ENCODE results near the gene LTBP4. TPM values are rescaled to one million over a fixed set of nuclear protein-coding genes. Genes with fewer than 3 reads are reported as not detected.
A peak's percentile ranks its signal among the peaks of the same experiment; 100 is the strongest.

Gene LTBP4
- total RNA-seq, 2 experiments from 2014 or later = 178 to 182 TPM

DNA sequence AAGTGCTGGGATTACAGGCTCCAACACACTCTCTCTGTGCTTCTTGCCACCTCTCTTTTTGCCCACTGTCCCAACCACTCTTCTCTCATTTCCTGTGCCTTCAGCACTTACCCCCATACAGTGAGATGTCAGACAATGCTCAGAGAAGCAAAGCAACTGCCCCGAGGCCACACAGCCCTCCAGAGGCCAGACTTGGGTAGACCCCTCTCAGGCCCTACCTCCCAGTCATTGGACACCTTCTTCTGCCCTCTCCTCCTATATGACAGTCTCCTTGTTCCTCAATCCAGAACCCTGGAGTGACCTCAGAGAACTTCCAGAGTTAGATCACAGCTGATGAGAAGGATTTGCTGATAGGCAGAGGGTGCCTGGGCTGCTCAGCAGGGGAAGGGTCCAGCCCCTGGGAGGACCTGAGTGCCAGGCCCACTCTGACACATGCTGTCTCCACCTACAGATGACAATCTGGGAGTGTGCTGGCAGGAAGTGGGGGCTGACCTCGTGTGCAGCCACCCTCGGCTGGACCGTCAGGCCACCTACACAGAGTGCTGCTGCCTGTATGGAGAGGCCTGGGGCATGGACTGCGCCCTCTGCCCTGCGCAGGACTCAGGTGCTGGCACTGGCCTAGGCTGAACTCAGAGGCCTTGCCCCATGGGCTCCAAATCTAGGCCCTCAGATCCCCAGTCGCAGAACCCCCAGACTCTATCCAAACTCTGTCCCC lies 24.4 kb downstream of the LTBP4 start:
- Mint-ChIP-seq H3K4me3 (no peak overlapping the region), H3K27me3 (no peaks in the 10 kb centered on the region), H3K9me3 (no peaks in the 10 kb centered on the region), H3K4me1 (ENCODE audit: low read depth) (peaks cover 7% of the 10 kb centered on the region), H3K36me3 (peaks cover 46% of the 10 kb centered on the region), H3K27ac (peak overlapping the region; percentile 24)
- intact Hi-C loops (cut with micrococcal nuclease) = no loop called here
- POLR2A ChIA-PET = interaction anchor here (0.7 kb wide), 1 partner anchor 10 kb away, joined by 3 read pairs; no protein-coding TSS in a partner anchor
- CTCF ChIA-PET = interaction anchor here (8.2 kb wide), 1 partner anchor 9 kb away, joined by 83 read pairs; no protein-coding TSS in a partner anchor
- DNase-seq = no peak

DNA sequence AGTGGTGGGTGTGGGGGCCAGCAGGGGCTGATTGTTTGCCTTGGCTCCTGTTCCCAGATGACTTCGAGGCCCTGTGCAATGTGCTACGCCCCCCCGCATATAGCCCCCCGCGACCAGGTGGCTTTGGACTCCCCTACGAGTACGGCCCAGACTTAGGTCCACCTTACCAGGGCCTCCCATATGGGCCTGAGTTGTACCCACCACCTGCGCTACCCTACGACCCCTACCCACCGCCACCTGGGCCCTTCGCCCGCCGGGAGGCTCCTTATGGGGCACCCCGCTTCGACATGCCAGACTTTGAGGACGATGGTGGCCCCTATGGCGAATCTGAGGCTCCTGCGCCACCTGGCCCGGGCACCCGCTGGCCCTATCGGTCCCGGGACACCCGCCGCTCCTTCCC lies 25.7 kb downstream of the LTBP4 start:
- no peak overlapping the region for H3K27ac Mint-ChIP-seq

DNA sequence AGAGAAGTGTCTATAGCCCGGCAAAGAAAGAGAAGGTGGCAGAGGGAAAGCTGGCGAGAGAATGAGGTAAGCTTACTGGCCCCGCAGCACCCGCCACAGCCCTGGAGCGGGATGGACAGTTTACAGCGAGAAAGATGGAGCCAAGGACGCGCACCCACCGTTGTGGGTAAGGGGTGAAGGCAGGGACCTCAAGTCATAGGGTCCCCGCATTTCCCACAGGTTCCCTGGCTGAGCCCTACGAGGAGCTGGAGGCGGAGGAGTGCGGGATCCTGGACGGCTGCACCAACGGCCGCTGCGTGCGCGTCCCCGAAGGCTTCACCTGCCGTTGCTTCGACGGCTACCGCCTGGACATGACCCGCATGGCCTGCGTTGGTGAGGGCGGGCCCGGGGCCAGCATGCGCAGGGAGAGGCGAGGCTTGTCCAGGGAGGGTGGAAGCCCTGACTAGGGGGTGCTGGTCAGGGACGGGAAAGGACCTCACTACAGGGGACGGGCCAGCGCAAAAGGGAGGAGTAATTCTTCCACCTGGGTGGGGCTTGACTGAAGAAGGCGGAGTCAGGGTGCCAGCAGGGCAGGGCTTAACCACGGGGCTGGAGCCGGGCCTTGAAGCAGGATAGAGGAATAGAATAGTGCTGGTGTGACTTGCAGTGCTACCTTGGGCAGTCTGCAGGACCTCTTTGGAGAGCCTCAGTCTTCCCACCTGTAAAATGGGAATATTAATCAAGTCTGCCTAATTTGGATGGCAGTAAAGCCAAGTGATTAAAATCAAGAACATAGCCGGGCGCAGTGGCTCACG lies 26.5 kb downstream of the LTBP4 start:
- CTCF ChIA-PET = interaction anchor here (0.5 kb wide), 1 partner anchor 1167 kb away, joined by 3 read pairs; no protein-coding TSS in a partner anchor
- H3K9me3 Mint-ChIP-seq = no peaks in the 10 kb centered on the region
- DNase-seq = no peak
- H3K4me3 Mint-ChIP-seq = no peak overlapping the region
- POLR2A ChIA-PET = no interaction called here
- no peak overlapping the region for H3K27ac Mint-ChIP-seq
- H3K4me1 Mint-ChIP-seq (ENCODE audit: low read depth) = peaks cover 2% of the 10 kb centered on the region
- H3K36me3 Mint-ChIP-seq = peaks cover 35% of the 10 kb centered on the region
- intact Hi-C loops (cut with micrococcal nuclease) = no loop called here
- H3K27me3 Mint-ChIP-seq = no peaks in the 10 kb centered on the region

More for the DNA sequence above, 25.7 kb downstream of the LTBP4 start:
- no peaks in the 10 kb centered on the region for H3K27me3 Mint-ChIP-seq
- H3K4me3 Mint-ChIP-seq = no peak overlapping the region
- H3K36me3 Mint-ChIP-seq = peaks cover 37% of the 10 kb centered on the region
- ChIA-PET CTCF (no interaction called here), POLR2A (no interaction called here)
- no peak for DNase-seq
- intact Hi-C loops (cut with micrococcal nuclease) = no loop called here
- no peaks in the 10 kb centered on the region for H3K9me3 Mint-ChIP-seq
- H3K4me1 Mint-ChIP-seq (ENCODE audit: low read depth) = peaks cover 2% of the 10 kb centered on the region

DNA sequence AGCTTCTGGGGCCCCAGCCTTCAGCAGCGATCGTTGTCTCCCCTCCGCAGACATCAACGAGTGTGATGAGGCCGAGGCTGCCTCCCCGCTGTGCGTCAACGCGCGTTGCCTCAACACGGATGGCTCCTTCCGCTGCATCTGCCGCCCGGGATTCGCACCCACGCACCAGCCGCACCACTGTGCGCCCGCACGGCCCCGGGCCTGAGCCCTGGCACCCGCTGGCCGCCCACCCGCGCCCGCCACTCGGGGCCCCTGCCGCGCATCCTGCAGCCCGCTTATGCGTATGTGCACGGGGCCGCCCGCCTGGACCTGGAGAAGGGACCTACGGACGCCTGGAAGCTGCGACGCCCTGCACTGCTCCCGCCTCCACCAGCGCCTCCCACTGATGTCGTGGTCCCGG lies 28.2 kb downstream of the LTBP4 start:
- Mint-ChIP-seq H3K4me1 (ENCODE audit: low read depth) (peaks cover 3% of the 10 kb centered on the region), H3K27ac (no peak overlapping the region), H3K4me3 (no peak overlapping the region), H3K9me3 (no peaks in the 10 kb centered on the region), H3K36me3 (peaks cover 29% of the 10 kb centered on the region), H3K27me3 (no peaks in the 10 kb centered on the region)
- ChIA-PET POLR2A (no interaction called here), CTCF (no interaction called here)
- no peak for DNase-seq
- intact Hi-C loops (cut with micrococcal nuclease) = no loop called here

DNA sequence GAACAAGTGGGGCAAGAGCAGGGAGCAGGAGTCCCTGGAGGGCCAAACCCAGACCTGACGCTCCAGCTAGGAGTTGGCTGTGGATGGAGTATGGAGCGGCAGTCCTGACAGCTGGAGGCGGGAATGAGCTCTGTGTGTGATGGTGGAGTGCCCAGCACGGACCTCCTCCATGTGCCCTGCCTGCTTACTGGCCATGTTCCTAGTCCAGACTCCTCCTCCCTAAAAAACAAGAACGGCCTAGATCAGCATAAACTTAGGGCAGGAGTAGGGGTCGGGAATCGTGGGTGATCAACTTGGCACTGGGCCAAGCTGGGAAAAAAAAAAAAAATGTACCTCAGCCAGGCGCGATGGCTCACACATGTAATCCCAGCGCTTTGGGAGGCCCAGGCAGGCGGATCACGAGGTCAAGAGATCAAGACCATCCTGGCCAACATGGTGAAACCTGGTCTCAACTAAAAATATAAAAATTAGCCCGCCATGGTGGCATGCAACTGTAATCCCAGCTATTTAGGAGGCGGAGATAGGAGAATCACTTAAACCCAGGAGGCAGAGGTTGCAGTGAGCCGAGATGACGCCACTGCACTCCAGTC lies 29.5 kb downstream of the LTBP4 start:
- POLR2A ChIA-PET = interaction anchor here (1.4 kb wide), 1 partner anchor 14 kb away, joined by 3 read pairs; no protein-coding TSS in a partner anchor
- Mint-ChIP-seq H3K9me3 (no peaks in the 10 kb centered on the region), H3K27me3 (peaks cover 4% of the 10 kb centered on the region), H3K4me3 (no peak overlapping the region), H3K4me1 (ENCODE audit: low read depth) (peaks cover 7% of the 10 kb centered on the region), H3K27ac (no peak overlapping the region), H3K36me3 (peaks cover 21% of the 10 kb centered on the region)
- no peak for DNase-seq
- CTCF ChIA-PET = interaction anchor here (0.7 to 1.5 kb wide), 4 partner anchors 32 to 1152 kb away, joined by 4 to 5 read pairs (median 4); no protein-coding TSS in a partner anchor
- intact Hi-C loops (cut with micrococcal nuclease) = no loop called here

DNA sequence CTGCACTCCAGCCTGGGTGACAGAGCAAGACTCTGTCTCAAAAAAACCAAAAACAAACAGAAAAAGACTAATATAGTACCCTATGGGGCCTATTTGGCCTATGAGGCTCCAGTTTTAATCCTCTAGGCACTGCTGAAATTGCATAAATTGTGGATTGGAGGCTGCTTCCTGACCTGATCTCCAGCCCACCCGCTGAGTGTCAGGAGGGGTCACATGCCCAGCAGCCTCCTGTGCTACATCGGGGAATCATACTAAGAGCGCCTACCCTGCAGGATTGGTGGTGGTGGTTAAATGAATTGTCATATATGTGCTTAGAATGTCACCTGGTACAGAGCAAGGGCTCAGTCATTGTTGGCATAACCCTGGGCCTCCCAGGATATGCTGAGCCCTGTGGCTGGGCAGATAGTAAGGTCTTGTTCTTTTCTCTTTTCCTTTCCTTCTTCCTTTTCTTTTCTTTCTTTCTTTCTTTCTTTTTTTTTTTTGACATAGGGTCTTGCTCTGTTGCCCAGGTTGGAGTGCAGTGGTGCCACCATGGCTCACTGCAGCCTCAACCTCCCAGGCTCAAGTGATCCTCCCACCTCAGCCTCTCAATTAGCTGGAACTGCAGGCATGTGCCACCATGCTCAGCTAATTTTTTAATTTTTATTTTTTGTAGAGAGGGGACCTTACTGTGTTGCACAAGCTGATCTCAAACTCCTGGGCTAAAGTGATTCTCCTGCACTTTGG lies 31.3 kb downstream of the LTBP4 start:
- intact Hi-C loops (cut with micrococcal nuclease) = no loop called here
- POLR2A ChIA-PET = no interaction called here
- Mint-ChIP-seq H3K4me3 (no peak overlapping the region), H3K36me3 (peaks cover 9% of the 10 kb centered on the region), H3K4me1 (ENCODE audit: low read depth) (peaks cover 7% of the 10 kb centered on the region), H3K9me3 (no peaks in the 10 kb centered on the region), H3K27me3 (peaks cover 5% of the 10 kb centered on the region), H3K27ac (no peak overlapping the region)
- CTCF ChIA-PET = interaction anchor here (2.9 to 4.5 kb wide), 4 partner anchors 11 to 168 kb away, joined by 21 to 83 read pairs (median 33); partner anchors contain the start of gene BLVRB
- no peak for DNase-seq

DNA sequence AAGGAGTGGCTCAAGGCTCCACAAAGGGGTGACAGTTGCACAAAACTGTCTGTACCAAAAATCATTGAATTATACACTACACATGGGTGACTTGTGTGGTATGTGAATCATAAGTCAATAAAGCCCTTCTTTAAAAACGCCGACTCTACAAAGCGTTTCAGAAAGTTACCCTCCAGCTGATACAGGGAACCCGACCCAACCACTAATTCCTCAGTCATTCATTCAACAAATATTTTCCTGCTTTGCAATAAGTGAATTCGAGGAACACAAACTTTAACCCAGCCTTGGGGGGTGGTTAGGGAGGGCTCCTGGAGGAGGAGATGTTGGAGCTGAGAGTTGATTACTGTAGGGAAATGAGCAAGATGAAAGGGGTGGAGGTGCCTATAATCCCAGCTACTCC lies 32.0 kb downstream of the LTBP4 start:
- Mint-ChIP-seq H3K9me3 (no peaks in the 10 kb centered on the region), H3K36me3 (peaks cover 7% of the 10 kb centered on the region), H3K4me1 (ENCODE audit: low read depth) (peaks cover 7% of the 10 kb centered on the region), H3K27me3 (peaks cover 5% of the 10 kb centered on the region), H3K27ac (no peak overlapping the region), H3K4me3 (no peak overlapping the region)
- ChIA-PET POLR2A (no interaction called here), CTCF (interaction anchor here (2.4 to 4.5 kb wide), 8 partner anchors 12 to 212 kb away, joined by 13 to 83 read pairs (median 26); partner anchors contain the start of gene BLVRB)
- DNase-seq = no peak
- intact Hi-C loops (cut with micrococcal nuclease) = no loop called here

DNA sequence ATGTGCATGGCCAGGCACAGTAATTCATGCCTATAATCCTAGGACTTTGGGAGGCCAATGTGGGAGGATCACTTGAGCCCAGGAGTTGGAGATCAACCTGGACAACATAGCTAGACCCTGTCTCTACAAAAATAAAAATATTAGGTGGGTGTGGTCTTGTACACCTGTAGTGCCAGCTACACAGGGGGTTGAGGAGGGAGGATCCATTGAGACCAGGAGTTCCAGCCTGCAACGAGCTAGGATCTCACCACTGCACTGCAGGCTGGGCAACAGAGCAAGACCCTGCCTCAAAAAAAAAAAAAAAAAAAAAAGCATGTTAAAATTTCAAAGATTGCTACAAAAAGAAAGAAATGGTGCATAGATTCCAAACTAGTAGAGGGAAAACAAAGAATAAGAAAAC lies 37.2 kb downstream of the LTBP4 start:
- Mint-ChIP-seq H3K27ac (no peak overlapping the region), H3K36me3 (no peaks in the 10 kb centered on the region), H3K4me1 (ENCODE audit: low read depth) (peaks cover 4% of the 10 kb centered on the region), H3K27me3 (peaks cover 5% of the 10 kb centered on the region), H3K9me3 (no peaks in the 10 kb centered on the region), H3K4me3 (no peak overlapping the region)
- ChIA-PET POLR2A (interaction anchor here (0.6 kb wide), 1 partner anchor 115 kb away, joined by 3 read pairs; no protein-coding TSS in a partner anchor), CTCF (no interaction called here)
- DNase-seq = no peak
- intact Hi-C loops (cut with micrococcal nuclease) = no loop called here

DNA sequence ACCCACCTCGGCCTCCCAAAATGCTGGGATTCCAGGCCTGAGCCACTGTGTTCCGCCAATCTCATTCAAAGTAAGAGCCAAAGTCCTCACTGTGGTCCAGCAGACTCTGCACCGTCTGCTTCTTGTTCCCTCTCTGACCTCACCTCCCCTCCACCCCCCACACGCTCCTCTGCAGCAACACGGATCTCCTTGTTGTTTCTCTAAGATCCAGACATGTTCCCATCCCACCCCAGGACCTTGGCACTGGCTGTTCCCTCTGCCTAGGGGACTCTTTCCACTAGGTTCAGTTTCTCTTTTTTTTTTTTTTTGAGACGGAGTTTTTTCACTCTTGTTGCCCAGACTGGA lies 38.4 kb downstream of the LTBP4 start:
- no peak for DNase-seq
- Mint-ChIP-seq H3K4me1 (ENCODE audit: low read depth) (peaks cover under 1% of the 10 kb centered on the region), H3K4me3 (no peak overlapping the region), H3K9me3 (no peaks in the 10 kb centered on the region), H3K27ac (no peak overlapping the region), H3K36me3 (no peaks in the 10 kb centered on the region), H3K27me3 (peaks cover 5% of the 10 kb centered on the region)
- ChIA-PET CTCF (no interaction called here), POLR2A (no interaction called here)
- intact Hi-C loops (cut with micrococcal nuclease) = no loop called here

DNA sequence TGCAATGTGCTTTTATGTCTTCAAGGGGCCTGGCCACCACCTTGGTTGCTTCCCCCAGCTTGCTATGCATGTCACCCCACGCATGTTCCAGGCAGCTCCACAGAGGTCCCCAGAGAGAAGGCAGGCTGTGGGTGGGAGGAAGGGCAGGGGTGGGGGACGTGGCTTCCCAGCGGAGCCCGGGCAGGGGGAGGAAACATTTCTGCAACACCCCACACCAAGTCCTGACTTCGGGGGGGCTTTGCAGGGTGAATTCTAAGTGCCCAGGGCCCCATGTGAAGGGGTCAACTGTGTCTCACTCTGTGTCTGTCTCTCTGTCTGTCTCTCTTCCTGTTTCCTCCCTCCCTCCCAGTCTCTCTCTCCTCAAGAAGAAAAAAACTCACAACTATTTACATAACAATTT lies 39.6 kb downstream of the LTBP4 start:
- no peak for DNase-seq
- H3K27ac Mint-ChIP-seq = no peak overlapping the region
- H3K4me3 Mint-ChIP-seq = no peak overlapping the region
- intact Hi-C loops (cut with micrococcal nuclease) = no loop called here
- ChIA-PET POLR2A (no interaction called here), CTCF (no interaction called here)
- H3K27me3 Mint-ChIP-seq = peaks cover 1% of the 10 kb centered on the region
- H3K36me3 Mint-ChIP-seq = no peaks in the 10 kb centered on the region
- no peaks in the 10 kb centered on the region for H3K4me1 Mint-ChIP-seq (ENCODE audit: low read depth)
- H3K9me3 Mint-ChIP-seq = no peaks in the 10 kb centered on the region

DNA sequence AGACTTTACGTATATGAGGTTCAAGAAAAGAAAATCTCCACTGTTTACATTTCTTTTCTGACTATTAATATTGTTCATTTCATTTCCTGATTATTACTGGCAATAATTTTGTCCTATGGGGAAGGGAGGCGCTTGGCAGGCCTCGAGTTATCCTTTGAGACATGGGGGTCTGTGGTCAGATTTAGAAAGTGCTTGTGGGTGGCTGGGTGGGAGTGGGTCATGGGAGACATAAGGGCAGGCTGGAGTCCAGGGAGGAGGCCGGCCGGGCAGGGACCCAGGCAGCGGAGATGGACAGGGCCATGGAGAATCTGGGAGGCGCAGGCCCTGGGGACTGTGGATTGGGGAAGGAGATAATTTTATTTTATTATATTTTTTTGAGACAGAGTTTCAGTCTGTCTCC lies 40.1 kb downstream of the LTBP4 start:
- ChIA-PET POLR2A (no interaction called here), CTCF (no interaction called here)
- H3K36me3 Mint-ChIP-seq = no peaks in the 10 kb centered on the region
- no peak overlapping the region for H3K4me3 Mint-ChIP-seq
- intact Hi-C loops (cut with micrococcal nuclease) = no loop called here
- H3K27me3 Mint-ChIP-seq = peaks cover 5% of the 10 kb centered on the region
- no peaks in the 10 kb centered on the region for H3K4me1 Mint-ChIP-seq (ENCODE audit: low read depth)
- DNase-seq = no peak
- H3K9me3 Mint-ChIP-seq = no peaks in the 10 kb centered on the region
- no peak overlapping the region for H3K27ac Mint-ChIP-seq

Data from activated CD4-positive, alpha-beta memory T cell treated with anti-CD3 and anti-CD28 coated beads for 36 hours (primary cell).